OCI-LY7 (cell line): Measurements from ENCODE around the gene EYS.

Source experiments
- CTCF ChIP-seq: fragments of 200-600 bp; sonication (generic); conservative IDR thresholded peaks from 2 replicates; pipeline ENCODE4 v1.5.1; 2014; ENCODE audit warnings: mild to moderate bottlenecking, antibody characterized with exemption, low read length, moderate library complexity, mixed read lengths
- EZH2phosphoT487 ChIP-seq: fragments of 200-600 bp; sonication (generic); IDR thresholded peaks from 2 replicates; pipeline ENCODE4 v1.6.1; 2018; ENCODE audit warnings: low read depth, borderline replicate concordance, mild to moderate bottlenecking, mixed run types, antibody characterized with exemption, low read length, moderate library complexity, mixed read lengths

GRCh38 chr6:64872633-64873032, 834.4 kb downstream of the EYS start:
- no peak for TF ChIP-seq CTCF
- no peak for TF ChIP-seq EZH2phosphoT487
